Tibial artery (tissue), 4 donors: ENCODE results near the gene LIMK2.
A peak's percentile ranks its signal among the peaks of the same experiment; 100 is the strongest.
"Not testable (repeated sequence)": the region's sequence is repeated elsewhere in the genome, so short reads cannot be mapped to it uniquely, and the experiment has no call there.

ENCODE experiments used
- DNase-seq, 2 donors: peaks; one replicate each; pipeline ENCODE4 v3.0.0-alpha.2; 2019
- H3K27ac ChIP-seq, 2 donors: fragments of 200-600 bp; sonication (generic) in 1 of 2; 1 replicate in 1 of 2; 2 replicates in 1 of 2; pipeline ENCODE4 v1.5.1; 2018 to 2019; ENCODE audit warnings: mild to moderate bottlenecking in 1 of 2
- H3K27me3 ChIP-seq, 2 donors: fragments of 200-600 bp; sonication (generic) in 1 of 2; one replicate each; pipeline versions ENCODE4 v1.5.1 to v1.6.0; 2016 to 2019
- H3K36me3 ChIP-seq, 3 donors: fragments of 200-600 bp; sonication (generic) in 2 of 3; one replicate each; pipeline ENCODE4 v1.5.1; 2016 to 2019; ENCODE audit warnings: mild to moderate bottlenecking in 2 of 3
- H3K4me1 ChIP-seq, 4 donors: fragments of 200-600 bp; sonication (generic) in 2 of 4; 1 replicate in 3 of 4; 2 replicates in 1 of 4; pipeline ENCODE4 v1.5.1; 2016 to 2019
- H3K4me3 ChIP-seq, 2 donors: fragments of 200-600 bp; sonication (generic) in 1 of 2; 1 replicate in 1 of 2; 2 replicates in 1 of 2; pipeline ENCODE4 v1.5.1; 2018 to 2019; ENCODE audit warnings: mild to moderate bottlenecking in 2 of 2
- H3K9me3 ChIP-seq, 3 donors: fragments of 200-600 bp; sonication (generic) in 1 of 3; one replicate each; pipeline ENCODE4 v1.5.1; 2016 to 2019
- CTCF ChIP-seq, 2 experiments: fragments of 200-600 bp in 1 of 2; fragments of 450-650 bp in 1 of 2; IDR thresholded peaks; one replicate each; pipeline ENCODE4 v1.5.1; 2017 to 2019; ENCODE audit warnings: antibody characterized with exemption in 2 of 2, mild to moderate bottlenecking in 1 of 2, moderate library complexity in 1 of 2
- intact Hi-C: fragments of 100-400 bp; cut with DNase I; formaldehyde crosslinking; loops from one replicate; pipeline ENCODE4 v1.15.0; 2023; ENCODE audit warnings: low total_unique reads

LIMK2 gene

DNA sequence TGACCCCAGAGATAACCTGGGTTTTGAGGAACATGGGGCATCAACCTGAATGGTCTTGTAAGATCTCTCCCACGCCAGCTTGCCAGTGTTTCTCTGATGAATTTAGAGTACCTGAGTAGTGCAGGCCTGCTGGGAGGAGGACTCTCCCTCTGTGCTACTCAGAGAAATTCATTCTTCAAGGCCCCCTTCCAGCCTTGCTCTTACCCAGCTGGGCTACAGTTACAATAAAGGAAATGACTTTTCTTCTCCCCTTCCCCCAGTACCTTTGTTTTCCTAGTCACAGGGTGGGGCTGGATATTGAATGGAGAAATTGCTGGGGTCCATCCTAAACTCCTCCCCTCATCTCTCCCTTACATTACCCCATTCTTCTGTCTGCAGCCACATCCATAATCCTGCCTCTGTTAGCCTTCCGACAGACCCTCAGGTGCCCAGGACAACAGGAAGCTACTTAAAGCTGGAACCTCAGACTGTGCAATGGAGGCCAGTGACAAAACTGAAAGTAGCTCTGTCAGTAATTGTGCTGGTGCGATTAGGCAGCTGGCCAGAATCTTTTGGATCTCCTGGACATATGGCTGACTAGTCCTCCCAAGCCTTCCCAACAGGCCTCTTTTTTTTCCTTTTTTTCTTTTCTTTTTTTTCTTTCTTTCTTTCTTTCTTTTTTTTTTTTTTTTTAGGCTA lies 17.4 kb downstream of the LIMK2 start:
- TF ChIP-seq CTCF (IDR thresholded peaks at IDR 0.05) = no peak
- peak overlapping the region; percentile 18 to 48 for H3K27ac ChIP-seq
- intact Hi-C loops = no loop called here
- H3K36me3 ChIP-seq = peaks cover 0 to 7% (median 0%) of the 10 kb centered on the region in 3 donors
- peaks cover 0 to 14% (median 10%) of the 10 kb centered on the region in 4 donors for H3K4me1 ChIP-seq
- H3K27me3 ChIP-seq = no peaks in the 10 kb centered on the region
- no peak overlapping the region for H3K4me3 ChIP-seq
- H3K9me3 ChIP-seq = no peaks in the 10 kb centered on the region
- DNase-seq = peak in 1 of 2 donors; percentile 57

- peaks cover 0 to 14% (median 8%) of the 10 kb centered on the region in 4 donors for H3K4me1 ChIP-seq
- no peak overlapping the region for H3K4me3 ChIP-seq
- H3K27ac ChIP-seq = peak overlapping the region; percentile 48 to 52
- peaks cover 0 to 7% (median 0%) of the 10 kb centered on the region in 3 donors for H3K36me3 ChIP-seq
- no peak for DNase-seq
- no peak for TF ChIP-seq CTCF (IDR thresholded peaks at IDR 0.05)
- intact Hi-C loops = no loop called here
- H3K27me3 ChIP-seq = no peaks in the 10 kb centered on the region
- no peaks in the 10 kb centered on the region for H3K9me3 ChIP-seq
Observed at GRCh38 chr22:31230155-31230870, 18.2 kb downstream of the LIMK2 start.

- peak; percentile 61 to 72 for TF ChIP-seq CTCF (IDR thresholded peaks at IDR 0.05)
- intact Hi-C loops = no loop called here
- Histone ChIP-seq H3K4me3 (no peak overlapping the region), H3K27me3 (no peaks in the 10 kb centered on the region), H3K27ac (peak overlapping the region; percentile 48 to 52), H3K36me3 (peaks cover 0 to 7% (median 0%) of the 10 kb centered on the region in 3 donors), H3K4me1 (peaks cover 0 to 14% (median 6%) of the 10 kb centered on the region in 4 donors), H3K9me3 (no peaks in the 10 kb centered on the region)
- DNase-seq = no peak
Observed at GRCh38 chr22:31230871-31231621, 18.9 kb downstream of the LIMK2 start.

DNA sequence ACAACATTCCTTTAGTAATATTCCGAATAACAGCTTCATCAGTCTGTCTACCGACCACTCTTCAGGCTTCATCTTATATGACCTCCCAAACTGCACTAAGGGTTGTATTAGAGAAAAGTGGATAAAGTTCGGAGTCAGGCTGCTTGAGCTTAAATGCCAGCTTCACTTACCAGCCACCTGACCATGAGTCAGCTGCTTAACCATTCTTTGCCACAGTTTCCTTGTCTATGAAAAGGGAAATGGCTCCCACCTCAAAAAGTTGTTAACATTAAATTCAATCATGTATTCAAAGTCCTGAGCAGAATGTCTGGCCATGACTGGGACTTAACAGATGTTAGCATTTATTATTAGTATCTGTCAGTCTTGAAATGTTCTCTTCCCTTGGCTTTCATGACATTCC lies 20.9 kb downstream of the LIMK2 start:
- H3K4me1 ChIP-seq = peaks cover 0 to 14% (median 5%) of the 10 kb centered on the region in 4 donors
- H3K9me3 ChIP-seq = no peaks in the 10 kb centered on the region
- no peak for TF ChIP-seq CTCF (IDR thresholded peaks at IDR 0.05)
- DNase-seq = no peak
- no peaks in the 10 kb centered on the region for H3K36me3 ChIP-seq
- intact Hi-C loops = no loop called here
- H3K27me3 ChIP-seq = no peaks in the 10 kb centered on the region
- no peak overlapping the region for H3K4me3 ChIP-seq
- H3K27ac ChIP-seq = no peak overlapping the region

- Histone ChIP-seq H3K27ac (no peak overlapping the region), H3K36me3 (no peaks in the 10 kb centered on the region), H3K27me3 (no peaks in the 10 kb centered on the region), H3K4me1 (peaks cover 0 to 9% (median 5%) of the 10 kb centered on the region in 4 donors), H3K9me3 (no peaks in the 10 kb centered on the region), H3K4me3 (no peak overlapping the region)
- DNase-seq = no peak
- TF ChIP-seq CTCF (IDR thresholded peaks at IDR 0.05) = no peak
- intact Hi-C loops = no loop called here
Observed at GRCh38 chr22:31235081-31235480, 23.0 kb downstream of the LIMK2 start.

GRCh38 chr22:31236044-31236443 lies 23.9 kb downstream of the LIMK2 start:
- intact Hi-C loops, H3K9me3 ChIP-seq, H3K36me3 ChIP-seq, H3K27ac ChIP-seq, DNase-seq, H3K4me3 ChIP-seq, H3K27me3 ChIP-seq, H3K4me1 ChIP-seq: not testable (repeated sequence)
